Psoas muscle (tissue), 8 donors: ENCODE data around the gene FYTTD1. TPM values are rescaled to one million over a fixed set of nuclear protein-coding genes. Genes with fewer than 3 reads are reported as not detected.
A peak's percentile ranks its signal among the peaks of the same experiment; 100 is the strongest.

ENCODE experiments used
- ATAC-seq, 4 donors: fragments of 200-7000 bp; cut with Tn5 transposase; one replicate each; pipeline ENCODE4 v1.9.1; 2020; ENCODE audit warnings: moderate library complexity in 3 of 4, mild to moderate bottlenecking in 2 of 4
- DNase-seq, 2 donors: peaks; one replicate each; pipeline ENCODE4 v3.0.0-alpha.2; 2020
- H3K27ac ChIP-seq: fragments of 200-600 bp; one replicate; pipeline ENCODE4 v1.8.0; 2022
- H3K27me3 ChIP-seq, 3 donors: fragments of 200-600 bp in 1 of 3; one replicate each; pipeline versions ENCODE4 v1.6.1 to v1.8.0; 2013 to 2022; ENCODE audit warnings: low read length in 2 of 3, mild to moderate bottlenecking in 2 of 3, moderate library complexity in 1 of 3; ENCODE audit not compliant: insufficient read depth in 3 of 3
- H3K36me3 ChIP-seq, 2 donors: fragments of 200-600 bp in 1 of 2; one replicate each; pipeline versions ENCODE4 v1.6.1 to v1.8.0; 2013 to 2022; ENCODE audit warnings: low read depth in 1 of 2, mild to moderate bottlenecking in 1 of 2, moderate library complexity in 1 of 2; ENCODE audit not compliant: insufficient read depth in 1 of 2
- H3K4me1 ChIP-seq: fragments of 200-600 bp; one replicate; pipeline ENCODE4 v1.8.0; 2022
- H3K4me3 ChIP-seq: fragments of 200-600 bp; one replicate; pipeline ENCODE4 v1.8.0; 2022; ENCODE audit warnings: mild to moderate bottlenecking
- H3K9me3 ChIP-seq: fragments of 200-600 bp; one replicate; pipeline ENCODE4 v1.8.0; 2022
- CTCF ChIP-seq: fragments of 200-600 bp; IDR thresholded peaks from one replicate; pipeline ENCODE4 v1.8.0; 2022; ENCODE audit warnings: antibody characterized with exemption
- WGBS, 3 donors: extraction: QIAGEN DNeasy Blood & Tissue Kit; methylation state at CpG; one replicate each; pipeline versions ENCODE4 v1.1.6 to v1.1.7; 2013; 5-methylcytosine and 5-hydroxymethylcytosine counted together
- intact Hi-C, 2 donors: fragments of 100-400 bp; cut with DNase I; formaldehyde crosslinking; loops; one replicate each; pipeline versions ENCODE4 v1.11.0 to v1.14.2; 2022
- polyA plus RNA-seq, 3 donors: library from polyadenylated mRNA; stranded (reverse); fragments of 200-250 nt; gene quantifications; one replicate each; pipeline ENCODE4 v1.2.3, GENCODE V29; 2013
- total RNA-seq, 4 donors: library from RNA; stranded (reverse); fragmentation: NEBNext Ultra II Directional in 2 of 4; extraction: Animal tissue kit (Norgen Biotek cat#: 25700) in 2 of 4; gene quantifications; one replicate each; pipeline versions ENCODE4 v1.2.1 to v1.2.4, GENCODE V29; 2021 to 2023
- donor health status: healthy with polysubstance abuse.
- donor health status: DM: no; HTN: no; CAD: no; lungs with moderate emphysema.
- donor health status: Bipolar disorder and iron deficiency.
- donor health status: healthy.
- donor health status: DM: yes; HTN: yes; CAD: no.
- donor health status: DM: no; HTN: no; CAD: no.
- donor health status: DM: no; HTN: no; CAD: no.
- donor health status: DM: yes; HTN: yes; CAD: no.

Gene FYTTD1
- total and polyA plus RNA-seq, 7 donors: 15.2 to 232 (median 143) TPM

GRCh38 chr3:197809356-197810020 lies 59.8 kb downstream of the FYTTD1 start:
- intact Hi-C loops: no loop called here

GRCh38 chr3:197810901-197811300 lies 61.2 kb downstream of the FYTTD1 start:
- Histone ChIP-seq H3K27ac (no peak overlapping the region), H3K36me3 (no peaks in the 10 kb centered on the region)
- no peak for DNase-seq

More at GRCh38 chr3:197809356-197810020, 59.8 kb downstream of the FYTTD1 start:
- ATAC-seq (peak in 3 of 4 donors; percentile 33 to 35 (median 34)), DNase-seq (no peak)
- 39 to 63% (median 45%) methylated on average over 2 of the region's 2 CpGs for WGBS, 3 donors
- Histone ChIP-seq H3K27ac (peak overlapping the region; percentile 65), H3K27me3 (no peaks in the 10 kb centered on the region), H3K4me3 (no peak overlapping the region), H3K4me1 (peaks cover 35% of the 10 kb centered on the region), H3K9me3 (no peaks in the 10 kb centered on the region), H3K36me3 (no peaks in the 10 kb centered on the region)
- TF ChIP-seq CTCF: no peak

GRCh38 chr3:197811343-197811742 lies 61.7 kb downstream of the FYTTD1 start:
- no peak overlapping the region for H3K4me3 ChIP-seq
- intact Hi-C loops: no loop called here
- no peaks in the 10 kb centered on the region for H3K36me3 ChIP-seq
- WGBS, 3 donors: 60 to 77% (median 70%) methylated on average over 3 of the region's 3 CpGs
- ATAC-seq (peak in 1 of 4 donors; percentile 45), DNase-seq (peak in 1 of 2 donors; percentile 51)
- H3K27me3 ChIP-seq: no peaks in the 10 kb centered on the region
- H3K4me1 ChIP-seq: peaks cover 40% of the 10 kb centered on the region
- no peaks in the 10 kb centered on the region for H3K9me3 ChIP-seq
- no peak overlapping the region for H3K27ac ChIP-seq
- no peak for TF ChIP-seq CTCF

More at GRCh38 chr3:197810901-197811300, 61.2 kb downstream of the FYTTD1 start:
- no peak for ATAC-seq
- WGBS, 3 donors: 88 to 89% (median 89%) methylated on average over 6 of the region's 6 CpGs
- no peaks in the 10 kb centered on the region for H3K27me3 ChIP-seq
- no peak for TF ChIP-seq CTCF
- peaks cover 40% of the 10 kb centered on the region for H3K4me1 ChIP-seq
- H3K9me3 ChIP-seq: no peaks in the 10 kb centered on the region
- no peak overlapping the region for H3K4me3 ChIP-seq
- intact Hi-C loops: no loop called here

DNA sequence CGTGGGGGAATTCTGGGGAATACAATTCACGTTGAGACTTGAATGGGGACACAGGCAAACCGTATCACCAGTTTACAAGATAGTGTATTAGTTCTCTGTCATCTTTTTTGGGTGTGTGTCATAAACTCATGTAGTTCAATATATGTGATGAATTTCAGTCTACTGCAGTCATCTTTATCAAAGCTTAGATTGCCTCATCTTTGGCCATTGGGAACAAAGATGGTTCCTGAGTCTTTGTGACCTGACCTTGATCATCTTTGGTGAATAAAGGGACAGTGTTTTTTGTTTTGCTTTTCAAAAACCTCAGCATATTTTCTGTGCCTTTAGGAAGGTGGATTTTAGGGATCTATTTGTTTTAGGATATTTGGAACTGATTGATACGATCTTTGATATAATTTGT lies 64.7 kb downstream of the FYTTD1 start:
- Histone ChIP-seq H3K27me3 (no peaks in the 10 kb centered on the region), H3K4me3 (no peak overlapping the region), H3K27ac (no peak overlapping the region), H3K9me3 (no peaks in the 10 kb centered on the region), H3K4me1 (peaks cover 23% of the 10 kb centered on the region), H3K36me3 (peaks cover 0 to 6% of the 10 kb centered on the region in 2 donors)
- no peak for TF ChIP-seq CTCF
- ATAC-seq (no peak), DNase-seq (no peak)
- intact Hi-C loops: no loop called here
- 92 to 98% (median 93%) methylated on average over 4 of the region's 4 CpGs for WGBS, 3 donors
